Mononuclear cell (primary cell): ENCODE data around the gene PSMD3. TPM values are rescaled to one million over a fixed set of nuclear protein-coding genes. Genes with fewer than 3 reads are reported as not detected.
A peak's percentile ranks its signal among the peaks of the same experiment; 100 is the strongest.
"Not testable (repeated sequence)": the region's sequence is repeated elsewhere in the genome, so short reads cannot be mapped to it uniquely, and the experiment has no call there.

Experiments used
- H3K27me3 ChIP-seq: 2 replicates; pipeline ENCODE4 v1.6.0; 2011; ENCODE audit warnings: low read length, control low read depth; ENCODE audit not compliant: insufficient read depth
- H3K4me1 ChIP-seq: 2 replicates; pipeline ENCODE4 v1.5.1; 2011; ENCODE audit warnings: mild to moderate bottlenecking, low read length, control low read depth; ENCODE audit not compliant: insufficient read depth
- H3K4me3 ChIP-seq: 2 replicates; pipeline ENCODE4 v1.5.1; 2011; ENCODE audit warnings: mild to moderate bottlenecking, low read length, moderate library complexity
- H3K9me3 ChIP-seq: 2 replicates; pipeline ENCODE4 v1.5.1; 2011; ENCODE audit warnings: low read depth, mild to moderate bottlenecking, control low read depth, low read length
- total RNA-seq: library from RNA; depleted of rRNA; stranded (reverse); fragments of >200 nt; gene quantifications from one replicate; pipeline ENCODE4 v1.2.3, GENCODE V29; 2012

PSMD3 gene
- total RNA-seq, result 54.9 TPM

GRCh38 chr17:39980351-39981206, at the start of gene PSMD3:
Gene PSMD3, plus strand, starts transcription at chr17:39980807. Its CDS starts 164 bp downstream, at chr17:39980971.
- Histone ChIP-seq H3K9me3 (no peaks in the 10 kb centered on the region), H3K4me1 (peaks cover 23% of the 10 kb centered on the region), H3K4me3 (peak within 1 kb of the TSS; percentile 87), H3K27me3 (no peaks in the 10 kb centered on the region)

- Histone ChIP-seq H3K4me3 (no peak overlapping the region), H3K4me1 (peaks cover 7% of the 10 kb centered on the region), H3K27me3 (no peaks in the 10 kb centered on the region), H3K9me3 (no peaks in the 10 kb centered on the region)
Observed at GRCh38 chr17:39933912-39934311, 46.7 kb upstream of the PSMD3 start.

GRCh38 chr17:39934324-39934723, 46.3 kb upstream of the PSMD3 start:
- Histone ChIP-seq H3K27me3 (no peaks in the 10 kb centered on the region), H3K4me1 (peaks cover 8% of the 10 kb centered on the region), H3K4me3 (no peak overlapping the region), H3K9me3 (no peaks in the 10 kb centered on the region)

GRCh38 chr17:39935909-39936308, 44.7 kb upstream of the PSMD3 start:
- no peaks in the 10 kb centered on the region for H3K9me3 ChIP-seq
- H3K4me3 ChIP-seq, result no peak overlapping the region
- H3K27me3 ChIP-seq, result no peaks in the 10 kb centered on the region
- peaks cover 11% of the 10 kb centered on the region for H3K4me1 ChIP-seq

GRCh38 chr17:39937447-39937846, 43.2 kb upstream of the PSMD3 start:
- Histone ChIP-seq H3K9me3 (no peaks in the 10 kb centered on the region), H3K4me3 (no peak overlapping the region), H3K27me3 (no peaks in the 10 kb centered on the region), H3K4me1 (peaks cover 11% of the 10 kb centered on the region)

GRCh38 chr17:39938140-39938869, 42.3 kb upstream of the PSMD3 start:
- Histone ChIP-seq H3K4me1 (peaks cover 11% of the 10 kb centered on the region), H3K27me3 (no peaks in the 10 kb centered on the region), H3K9me3 (no peaks in the 10 kb centered on the region), H3K4me3 (no peak overlapping the region)

GRCh38 chr17:39939106-39939505, 41.5 kb upstream of the PSMD3 start:
- peaks cover 11% of the 10 kb centered on the region for H3K4me1 ChIP-seq
- H3K4me3 ChIP-seq, result no peak overlapping the region
- no peaks in the 10 kb centered on the region for H3K9me3 ChIP-seq
- H3K27me3 ChIP-seq, result no peaks in the 10 kb centered on the region

- Histone ChIP-seq H3K4me1 (peaks cover 11% of the 10 kb centered on the region), H3K27me3 (no peaks in the 10 kb centered on the region), H3K4me3 (no peak overlapping the region), H3K9me3 (no peaks in the 10 kb centered on the region)
Observed at GRCh38 chr17:39939588-39940419, 40.8 kb upstream of the PSMD3 start.

- Histone ChIP-seq H3K4me1 (peaks cover 11% of the 10 kb centered on the region), H3K4me3 (no peak overlapping the region), H3K9me3 (no peaks in the 10 kb centered on the region), H3K27me3 (no peaks in the 10 kb centered on the region)
Observed at GRCh38 chr17:39943702-39944392, 36.8 kb upstream of the PSMD3 start.

GRCh38 chr17:39944393-39944711, 36.3 kb upstream of the PSMD3 start:
- Histone ChIP-seq H3K9me3 (no peaks in the 10 kb centered on the region), H3K4me1 (peaks cover 9% of the 10 kb centered on the region), H3K27me3 (no peaks in the 10 kb centered on the region), H3K4me3 (no peak overlapping the region)

GRCh38 chr17:39946551-39947330, 33.9 kb upstream of the PSMD3 start:
- Histone ChIP-seq H3K4me1 (peaks cover under 1% of the 10 kb centered on the region), H3K4me3 (no peak overlapping the region), H3K27me3 (no peaks in the 10 kb centered on the region), H3K9me3 (no peaks in the 10 kb centered on the region)

GRCh38 chr17:39948489-39948828, 32.1 kb upstream of the PSMD3 start:
- H3K4me3 ChIP-seq, H3K9me3 ChIP-seq, H3K27me3 ChIP-seq: not testable (repeated sequence)
- peaks cover 11% of the 10 kb centered on the region for H3K4me1 ChIP-seq

GRCh38 chr17:39949028-39949427, 31.6 kb upstream of the PSMD3 start:
- H3K4me3 ChIP-seq, result no peak overlapping the region
- H3K9me3 ChIP-seq, result no peaks in the 10 kb centered on the region

GRCh38 chr17:39950871-39951348, 29.7 kb upstream of the PSMD3 start:
- Histone ChIP-seq H3K27me3 (no peaks in the 10 kb centered on the region), H3K4me3 (no peak overlapping the region), H3K4me1 (peaks cover 15% of the 10 kb centered on the region), H3K9me3 (no peaks in the 10 kb centered on the region)

More at GRCh38 chr17:39949028-39949427, 31.6 kb upstream of the PSMD3 start:
- no peaks in the 10 kb centered on the region for H3K27me3 ChIP-seq
- peaks cover 15% of the 10 kb centered on the region for H3K4me1 ChIP-seq
